HuH-7.5 (cell line): Measurements from ENCODE around the gene ARMH4.

Source experiments
- DNase-seq: peaks from one replicate; pipeline ENCODE4 v3.0.0; 2011; ENCODE audit warnings: low spot score

The ARMH4 gene

DNA sequence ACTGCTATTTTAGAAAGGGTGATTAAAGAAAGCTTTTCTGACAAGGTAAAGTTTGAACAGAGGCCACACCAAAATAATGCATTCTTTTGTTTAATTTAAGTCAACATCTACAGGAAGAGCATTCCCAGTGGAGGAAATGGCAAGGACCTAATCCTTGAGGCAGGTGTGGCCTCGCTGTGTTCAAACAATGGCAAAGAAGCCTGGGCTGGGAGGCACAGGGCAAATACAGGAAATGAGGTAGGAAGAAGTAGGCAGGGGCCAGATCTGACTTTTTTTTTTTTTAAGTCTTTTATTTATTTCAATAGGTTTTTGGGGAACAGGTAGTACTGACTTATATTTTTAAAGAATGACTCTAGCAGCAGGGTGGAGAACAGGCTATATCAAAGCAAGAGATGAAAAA, 53.5 kb downstream of the ARMH4 start:
- no peak for DNase-seq

DNA sequence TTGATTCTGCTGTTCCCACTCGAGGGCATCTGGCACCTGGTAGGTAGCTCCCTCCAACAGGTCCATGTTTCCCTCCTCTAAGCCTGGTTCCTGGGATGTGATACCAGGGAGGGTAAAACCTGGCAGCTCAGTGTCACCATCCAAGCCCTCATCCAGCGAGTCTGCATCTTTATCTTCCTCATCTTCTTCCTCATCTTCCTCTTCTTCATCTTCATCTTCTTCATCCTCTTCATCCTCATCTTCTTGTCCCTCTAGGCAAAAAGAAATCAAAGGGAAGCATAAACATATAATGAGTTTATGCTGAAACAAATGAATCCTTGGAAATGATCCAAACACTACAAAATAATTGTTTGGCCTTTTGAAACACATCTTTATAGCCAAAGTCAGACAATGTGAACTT, 55.3 kb downstream of the ARMH4 start:
- DNase-seq = no peak

- DNase-seq = no peak
These were observed 60.0 kb downstream of the ARMH4 start for GRCh38 chr14:58091883-58092630.

GRCh38 chr14:58089612-58090011, 62.4 kb downstream of the ARMH4 start:
- DNase-seq = no peak

GRCh38 chr14:58088961-58089360, 63.1 kb downstream of the ARMH4 start:
- DNase-seq = no peak

DNA sequence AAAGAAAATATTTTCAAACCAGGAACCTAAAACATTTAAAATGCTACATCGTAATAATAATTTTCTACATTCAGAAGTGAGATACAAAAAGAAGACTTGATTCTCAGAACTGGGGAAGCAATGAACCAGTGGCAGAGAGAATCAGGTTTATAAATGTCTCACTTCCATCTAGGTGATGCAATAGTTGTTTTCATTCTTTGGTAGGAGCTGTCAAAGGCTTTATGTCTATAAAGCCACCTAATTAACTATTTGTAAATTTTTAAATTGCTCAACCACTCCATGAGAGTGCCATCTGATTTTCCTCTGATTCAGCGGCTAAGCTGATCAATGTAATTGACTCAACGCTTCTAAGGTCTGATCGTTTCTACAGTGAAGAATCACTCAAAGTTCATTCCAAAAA, 66.1 kb downstream of the ARMH4 start:
- DNase-seq = no peak

- DNase-seq = no peak
These were observed 69.4 kb downstream of the ARMH4 start for GRCh38 chr14:58082491-58083098.

DNA sequence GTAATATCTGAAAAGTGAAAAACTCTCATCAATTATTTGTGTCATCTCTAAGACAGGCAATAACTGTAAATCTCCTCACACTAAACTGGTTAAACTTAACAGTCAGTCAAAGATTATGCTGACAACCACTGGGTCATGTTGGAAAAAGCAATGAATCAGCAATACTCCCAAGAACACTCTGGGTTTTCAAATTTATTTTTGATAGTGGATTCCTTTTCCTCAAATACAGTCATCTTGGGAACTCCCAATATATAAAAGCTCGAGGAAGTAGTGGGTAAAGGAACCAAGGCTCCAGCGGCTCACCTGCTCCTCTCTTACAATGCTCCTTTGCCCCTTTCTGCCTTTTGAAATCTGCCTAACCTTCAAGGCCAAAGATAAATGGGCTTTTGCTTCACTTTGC, 70.0 kb downstream of the ARMH4 start:
- DNase-seq = no peak

GRCh38 chr14:58078471-58078870, 73.5 kb downstream of the ARMH4 start:
- DNase-seq = no peak

- no peak for DNase-seq
These were observed 73.9 kb downstream of the ARMH4 start for GRCh38 chr14:58078068-58078467.

- DNase-seq = no peak
These were observed 74.4 kb downstream of the ARMH4 start for GRCh38 chr14:58077621-58078020.

DNA sequence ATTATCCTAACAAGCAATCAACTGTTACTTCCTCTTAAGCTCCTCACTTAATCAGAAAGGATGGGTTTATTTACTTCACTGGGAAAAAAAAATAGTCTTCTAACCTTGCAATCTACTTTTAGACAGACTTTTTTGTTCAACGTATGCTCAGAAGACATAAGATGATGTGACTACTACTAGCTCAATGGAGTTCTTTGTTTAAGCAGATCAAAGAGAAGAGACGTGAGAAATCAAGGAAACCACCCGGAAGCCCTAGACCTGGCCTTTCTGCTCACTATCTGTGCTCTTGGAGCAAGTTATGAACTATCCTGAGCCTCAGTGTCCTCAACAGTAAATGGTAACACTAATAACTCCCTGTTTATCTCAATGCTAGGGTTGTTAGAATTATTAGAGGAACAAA, 78.5 kb downstream of the ARMH4 start:
- no peak for DNase-seq

GRCh38 chr14:58072288-58073071, 79.5 kb downstream of the ARMH4 start:
- peak; percentile 23 for DNase-seq

GRCh38 chr14:58071341-58071740, 80.7 kb downstream of the ARMH4 start:
- no peak for DNase-seq

DNA sequence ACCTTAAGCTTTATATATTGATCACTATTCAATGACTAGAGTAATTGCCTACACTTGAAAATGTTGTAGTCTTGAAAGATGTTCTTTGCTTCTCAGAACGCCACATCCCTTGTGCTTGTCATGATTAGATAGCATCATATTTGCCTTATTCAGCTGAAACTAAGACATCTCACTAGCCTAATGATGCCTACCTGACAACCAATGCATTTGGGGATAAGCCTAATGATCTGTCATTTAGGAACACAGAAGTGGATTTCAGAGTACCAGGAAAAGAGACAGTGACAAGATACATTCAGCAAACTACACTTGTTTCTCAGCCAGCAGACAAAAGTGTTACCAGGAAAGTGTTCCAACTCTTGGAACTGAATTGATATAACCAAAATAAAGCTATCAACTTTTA, 83.7 kb downstream of the ARMH4 start:
- no peak for DNase-seq

DNA sequence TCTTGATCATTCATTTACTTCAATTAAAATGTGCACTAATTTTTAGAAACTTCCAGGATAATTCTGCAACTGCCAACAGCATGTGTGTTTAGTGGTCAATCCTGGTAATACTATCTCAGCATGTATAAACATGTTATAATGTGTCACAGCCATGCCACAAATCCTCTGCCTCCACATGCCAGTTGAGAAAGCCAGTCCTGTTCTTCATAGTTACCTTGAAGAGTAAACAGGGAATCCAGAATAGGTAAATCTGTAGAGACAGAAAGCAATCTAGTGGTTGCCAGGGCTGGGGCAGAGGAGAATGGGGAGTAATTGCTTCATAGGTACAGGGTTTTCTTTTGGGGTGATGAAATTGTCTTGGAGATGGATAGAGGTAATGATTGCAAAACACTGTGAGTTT, 85.9 kb downstream of the ARMH4 start:
- no peak for DNase-seq

DNA sequence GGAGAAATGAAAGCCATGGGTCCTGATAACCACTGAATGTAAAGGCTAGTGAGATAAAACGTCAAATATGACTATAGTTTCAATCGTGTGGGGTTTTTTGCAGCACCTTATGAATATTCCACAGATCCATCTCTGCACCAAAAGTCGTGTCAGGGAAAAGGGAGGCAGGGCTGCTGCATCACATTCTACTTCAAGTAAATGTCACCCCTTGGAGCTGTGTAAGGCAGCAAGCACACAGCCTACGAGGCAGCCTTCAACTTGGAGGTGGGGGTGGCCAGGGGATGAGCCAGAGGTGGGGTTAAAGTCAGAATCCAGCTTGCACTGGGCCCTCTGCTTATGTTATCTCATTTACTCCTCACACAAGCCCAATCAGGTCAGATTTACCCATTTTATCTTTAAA, 90.4 kb downstream of the ARMH4 start:
- no peak for DNase-seq

DNA sequence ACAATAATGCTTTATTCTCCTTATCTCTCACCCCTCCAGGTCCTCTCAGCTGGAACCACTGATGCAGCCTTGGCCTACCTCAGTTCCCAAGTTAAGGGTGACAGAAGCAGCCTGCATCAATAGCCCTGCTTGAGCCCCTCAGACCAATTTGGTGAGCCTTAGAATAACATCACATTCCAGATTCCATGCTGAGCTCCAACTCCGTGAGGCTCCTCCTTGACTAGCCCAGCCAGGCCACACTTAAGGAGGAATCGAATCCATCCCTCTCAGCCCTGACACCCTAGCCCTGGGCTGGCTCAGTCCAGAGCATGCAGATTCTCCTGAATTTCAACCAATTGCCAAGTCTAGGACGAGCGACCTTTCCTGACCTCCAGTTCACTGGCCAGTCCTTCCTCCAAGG, 91.1 kb downstream of the ARMH4 start:
- no peak for DNase-seq

GRCh38 chr14:58060077-58060476, 91.9 kb downstream of the ARMH4 start:
- DNase-seq = no peak

GRCh38 chr14:58059126-58059525, 92.9 kb downstream of the ARMH4 start:
- no peak for DNase-seq

GRCh38 chr14:58055497-58056010, 96.5 kb downstream of the ARMH4 start:
- no peak for DNase-seq

DNA sequence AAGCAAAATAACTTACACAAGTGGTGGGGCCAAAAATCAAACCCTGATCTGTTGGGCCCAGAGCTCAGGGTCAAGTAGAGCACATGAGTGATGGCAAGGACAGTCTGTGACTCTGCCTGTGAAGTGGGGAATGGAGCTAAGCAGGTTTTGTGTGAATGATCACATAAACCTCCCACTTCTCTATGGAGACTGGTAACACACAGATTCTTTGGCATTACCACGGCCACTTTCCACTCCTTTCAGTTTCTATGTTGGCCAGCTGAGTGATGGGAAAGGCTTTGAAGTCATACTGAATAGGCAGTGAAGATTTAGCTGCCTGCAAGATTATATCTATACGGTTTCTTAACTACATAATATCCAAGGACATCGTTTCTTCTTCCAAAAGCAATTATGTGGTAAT, 97.9 kb downstream of the ARMH4 start:
- DNase-seq = no peak

GRCh38 chr14:58048219-58048618, 103.8 kb downstream of the ARMH4 start:
- DNase-seq = no peak
